Measurements from ENCODE around the gene ZC2HC1C.
A peak's percentile ranks its signal among the peaks of the same experiment; 100 is the strongest.
"Not testable (repeated sequence)": the region's sequence is repeated elsewhere in the genome, so short reads cannot be mapped to it uniquely, and the experiment has no call there.

Gene ZC2HC1C

GRCh38 chr14:75096959-75097358 is 27.5 kb downstream of the ZC2HC1C start:
- no peak for DNase-seq

- no peak for DNase-seq
These were observed 28.8 kb downstream of the ZC2HC1C start for GRCh38 chr14:75098212-75098611.

GRCh38 chr14:75098682-75099081 is 29.2 kb downstream of the ZC2HC1C start:
- DNase-seq, result no peak

GRCh38 chr14:75101491-75101890 is 32.0 kb downstream of the ZC2HC1C start:
- DNase-seq, result no peak

GRCh38 chr14:75107186-75107585 is 37.7 kb downstream of the ZC2HC1C start:
- DNase-seq, result no peak

GRCh38 chr14:75109877-75110276 is 40.4 kb downstream of the ZC2HC1C start:
- DNase-seq, result no peak

GRCh38 chr14:75113932-75114539 is 44.6 kb downstream of the ZC2HC1C start:
- DNase-seq, result no peak

- DNase-seq, result no peak
These were observed 49.6 kb downstream of the ZC2HC1C start for GRCh38 chr14:75119056-75119455.

GRCh38 chr14:75120541-75121291 is 51.3 kb downstream of the ZC2HC1C start:
- no peak for DNase-seq

GRCh38 chr14:75121552-75121951 is 52.1 kb downstream of the ZC2HC1C start:
- no peak for DNase-seq

GRCh38 chr14:75123991-75124390 is 54.5 kb downstream of the ZC2HC1C start:
- DNase-seq, result no peak

GRCh38 chr14:75125617-75126016 is 56.2 kb downstream of the ZC2HC1C start:
- DNase-seq, result no peak

GRCh38 chr14:75126121-75126544 is 56.7 kb downstream of the ZC2HC1C start:
- DNase-seq, result peak; percentile 4

- peak; percentile 72 for DNase-seq
These were observed 57.4 kb downstream of the ZC2HC1C start, which contains the start of gene NEK9 for GRCh38 chr14:75126679-75127473. Gene NEK9 (minus strand): TSS chr14:75127048. CDS start chr14:75126921, 127 bp downstream.

GRCh38 chr14:75127474-75127820 is 58.0 kb downstream of the ZC2HC1C start:
- DNase-seq, result not testable (repeated sequence)

- no peak for DNase-seq
These were observed 58.6 kb downstream of the ZC2HC1C start for GRCh38 chr14:75127903-75128595.

- DNase-seq, result no peak
These were observed 59.2 kb downstream of the ZC2HC1C start for GRCh38 chr14:75128596-75128990.

Data from effector CD8-positive, alpha-beta T cell (primary cell).